Measurements from ENCODE around the gene COA1.

COA1 gene

DNA sequence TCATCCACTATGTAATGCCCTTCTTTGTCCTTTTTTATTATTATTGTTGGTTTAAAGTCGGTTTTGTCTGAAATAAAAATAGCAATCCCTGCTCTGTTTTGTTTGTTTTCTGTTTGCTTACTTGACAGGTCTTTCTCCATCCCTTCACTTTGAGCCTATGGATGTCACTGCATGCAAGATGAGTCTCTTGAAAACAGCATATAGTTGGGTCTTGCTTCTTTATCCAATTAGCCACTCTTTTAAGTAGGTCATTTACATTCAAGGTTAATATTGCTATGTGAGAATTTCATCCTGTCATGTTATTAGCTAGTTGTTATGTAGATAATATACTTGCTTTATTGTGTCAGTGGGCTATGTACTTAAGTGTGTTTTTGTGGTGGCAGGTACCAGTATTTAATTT is 25.8 kb downstream of the COA1 start:
- TF ChIP-seq, protein P1, sequence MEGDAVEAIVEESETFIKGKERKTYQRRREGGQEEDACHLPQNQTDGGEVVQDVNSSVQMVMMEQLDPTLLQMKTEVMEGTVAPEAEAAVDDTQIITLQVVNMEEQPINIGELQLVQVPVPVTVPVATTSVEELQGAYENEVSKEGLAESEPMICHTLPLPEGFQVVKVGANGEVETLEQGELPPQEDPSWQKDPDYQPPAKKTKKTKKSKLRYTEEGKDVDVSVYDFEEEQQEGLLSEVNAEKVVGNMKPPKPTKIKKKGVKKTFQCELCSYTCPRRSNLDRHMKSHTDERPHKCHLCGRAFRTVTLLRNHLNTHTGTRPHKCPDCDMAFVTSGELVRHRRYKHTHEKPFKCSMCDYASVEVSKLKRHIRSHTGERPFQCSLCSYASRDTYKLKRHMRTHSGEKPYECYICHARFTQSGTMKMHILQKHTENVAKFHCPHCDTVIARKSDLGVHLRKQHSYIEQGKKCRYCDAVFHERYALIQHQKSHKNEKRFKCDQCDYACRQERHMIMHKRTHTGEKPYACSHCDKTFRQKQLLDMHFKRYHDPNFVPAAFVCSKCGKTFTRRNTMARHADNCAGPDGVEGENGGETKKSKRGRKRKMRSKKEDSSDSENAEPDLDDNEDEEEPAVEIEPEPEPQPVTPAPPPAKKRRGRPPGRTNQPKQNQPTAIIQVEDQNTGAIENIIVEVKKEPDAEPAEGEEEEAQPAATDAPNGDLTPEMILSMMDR (IDR thresholded peaks at IDR 0.05; ENCODE audit: extremely low read depth, insufficient read depth, missing control alignments): no peak
- DNase-seq (ENCODE audit: low spot score): no peak
- in situ Hi-C loops (cut with MboI; ENCODE audit: low pct_unique_long_range_greater_than_20kb, low sequenced_read_pairs, unreplicated experiment): loop anchor here (25.0 kb wide), 1 partner anchor 766 kb away; the partner anchor contains the start of genes MRPL32 and PSMA2

DNA sequence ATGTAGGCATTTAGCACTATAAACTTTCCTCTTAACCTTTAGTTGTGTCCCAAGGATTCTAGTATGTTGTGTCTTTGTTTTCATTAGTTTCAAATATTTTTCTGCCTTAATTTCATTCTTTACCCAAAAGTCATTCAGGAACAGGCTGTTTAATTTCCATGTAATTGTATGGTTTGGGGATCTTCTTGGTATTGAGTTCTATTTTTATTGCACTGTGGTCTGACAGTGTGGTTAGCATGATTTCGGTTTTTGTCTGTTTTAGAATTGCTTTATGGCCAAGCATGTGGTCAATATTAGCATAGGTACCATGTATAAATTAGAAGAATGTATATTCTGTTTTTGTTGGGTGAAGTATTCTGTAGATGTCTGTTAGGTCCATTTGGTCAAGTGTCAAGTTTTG is 26.3 kb downstream of the COA1 start:
- DNase-seq (ENCODE audit: low spot score): no peak
- TF ChIP-seq, protein P1 (IDR thresholded peaks at IDR 0.05; ENCODE audit: extremely low read depth, insufficient read depth, missing control alignments): no peak
- in situ Hi-C loops (cut with MboI; ENCODE audit: low pct_unique_long_range_greater_than_20kb, low sequenced_read_pairs, unreplicated experiment): loop anchor here (25.0 kb wide), 1 partner anchor 766 kb away; the partner anchor contains the start of genes MRPL32 and PSMA2

DNA sequence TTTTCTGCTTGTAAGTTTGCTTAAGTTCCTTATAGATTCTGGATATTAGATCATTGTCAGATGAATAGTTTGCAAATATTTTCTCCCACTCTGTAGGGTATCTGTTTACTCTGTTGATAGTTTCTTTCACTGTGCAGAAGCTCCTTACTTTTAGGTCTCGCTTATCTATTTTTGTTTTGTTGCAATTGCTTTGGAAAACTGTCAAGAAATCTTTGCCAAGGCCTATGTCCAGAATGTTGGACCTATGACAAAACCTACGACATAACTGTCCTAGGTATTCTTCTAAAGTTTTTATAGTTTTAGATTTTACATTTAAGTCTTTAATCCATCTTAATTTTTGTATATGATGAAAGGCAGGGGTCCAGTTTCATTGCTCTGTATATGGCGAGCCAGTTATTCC is 27.4 kb downstream of the COA1 start:
- no peak for DNase-seq (ENCODE audit: low spot score)
- in situ Hi-C loops (cut with MboI; ENCODE audit: low pct_unique_long_range_greater_than_20kb, low sequenced_read_pairs, unreplicated experiment): loop anchor here (25.0 kb wide), 1 partner anchor 765 kb away; the partner anchor contains the start of genes MRPL32 and PSMA2
- TF ChIP-seq, protein P1 (IDR thresholded peaks at IDR 0.05; ENCODE audit: extremely low read depth, insufficient read depth, missing control alignments): no peak

GRCh38 chr7:43701500-43701854 is 27.8 kb downstream of the COA1 start:
- TF ChIP-seq, protein P1 (IDR thresholded peaks at IDR 0.05; ENCODE audit: extremely low read depth, insufficient read depth, missing control alignments): no peak
- no peak for DNase-seq (ENCODE audit: low spot score)
- in situ Hi-C loops (cut with MboI; ENCODE audit: low pct_unique_long_range_greater_than_20kb, low sequenced_read_pairs, unreplicated experiment): loop anchor here (25.0 kb wide), 1 partner anchor 764 kb away; the partner anchor contains the start of genes MRPL32 and PSMA2

- DNase-seq (ENCODE audit: low spot score): no peak
- in situ Hi-C loops (cut with MboI; ENCODE audit: low pct_unique_long_range_greater_than_20kb, low sequenced_read_pairs, unreplicated experiment): loop anchor here (25.0 kb wide), 1 partner anchor 764 kb away; the partner anchor contains the start of genes MRPL32 and PSMA2
- TF ChIP-seq, protein P1 (IDR thresholded peaks at IDR 0.05; ENCODE audit: extremely low read depth, insufficient read depth, missing control alignments): no peak
Observed at GRCh38 chr7:43700646-43701499, 28.4 kb downstream of the COA1 start.

DNA sequence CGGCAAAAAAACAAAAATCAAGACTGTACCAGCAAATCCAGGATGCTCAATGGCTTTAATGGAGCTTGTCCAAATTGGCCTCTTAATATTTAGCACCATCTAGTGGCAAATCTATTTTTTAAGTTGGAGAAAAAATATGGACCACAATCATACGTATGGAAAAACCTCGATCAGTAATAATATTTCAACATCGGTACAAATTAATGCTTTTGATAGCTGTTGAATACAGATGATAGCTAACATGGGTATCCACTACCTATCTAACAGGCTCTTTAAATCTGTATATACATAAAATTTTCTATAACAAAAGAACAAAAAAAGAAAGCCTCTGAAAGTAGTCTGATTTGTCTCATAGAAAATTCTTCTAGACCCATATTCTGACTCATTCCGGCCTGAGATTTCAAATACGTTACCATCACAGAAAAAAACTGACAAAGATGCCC is 29.2 kb downstream of the COA1 start:
- DNase-seq (ENCODE audit: low spot score): peak; percentile 31
- in situ Hi-C loops (cut with MboI; ENCODE audit: low pct_unique_long_range_greater_than_20kb, low sequenced_read_pairs, unreplicated experiment): loop anchor here (25.0 kb wide), 1 partner anchor 763 kb away; the partner anchor contains the start of genes MRPL32 and PSMA2
- TF ChIP-seq, protein P1 (IDR thresholded peaks at IDR 0.05; ENCODE audit: extremely low read depth, insufficient read depth, missing control alignments): peak; percentile 51
